ENCODE results near the gene LIPG.
"Not testable (repeated sequence)": the region's sequence is repeated elsewhere in the genome, so short reads cannot be mapped to it uniquely, and the experiment has no call there.

The LIPG gene

DNA sequence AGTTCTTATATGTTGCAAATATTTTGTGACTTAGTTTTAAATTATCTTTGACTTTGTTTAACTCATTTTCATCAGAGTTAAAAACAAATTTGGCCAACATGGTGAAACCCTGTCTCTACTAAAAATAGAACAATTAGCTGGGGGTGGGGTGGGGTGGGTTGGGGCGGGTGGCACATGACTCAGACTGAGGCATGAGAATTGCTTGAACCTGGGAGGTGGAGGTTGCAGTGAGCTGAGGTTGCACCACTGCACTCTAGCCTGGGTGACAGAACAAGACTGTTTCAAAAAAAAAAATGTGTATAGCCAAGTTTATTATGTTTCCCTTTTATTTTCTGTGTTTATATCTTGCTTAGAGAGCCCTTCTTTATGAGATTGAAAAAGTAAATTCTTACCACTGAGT, 14.2 kb upstream of the LIPG start:
- DNase-seq = no peak

- DNase-seq = no peak
Observed at GRCh38 chr18:49548229-49548636, 13.6 kb upstream of the LIPG start.

DNA sequence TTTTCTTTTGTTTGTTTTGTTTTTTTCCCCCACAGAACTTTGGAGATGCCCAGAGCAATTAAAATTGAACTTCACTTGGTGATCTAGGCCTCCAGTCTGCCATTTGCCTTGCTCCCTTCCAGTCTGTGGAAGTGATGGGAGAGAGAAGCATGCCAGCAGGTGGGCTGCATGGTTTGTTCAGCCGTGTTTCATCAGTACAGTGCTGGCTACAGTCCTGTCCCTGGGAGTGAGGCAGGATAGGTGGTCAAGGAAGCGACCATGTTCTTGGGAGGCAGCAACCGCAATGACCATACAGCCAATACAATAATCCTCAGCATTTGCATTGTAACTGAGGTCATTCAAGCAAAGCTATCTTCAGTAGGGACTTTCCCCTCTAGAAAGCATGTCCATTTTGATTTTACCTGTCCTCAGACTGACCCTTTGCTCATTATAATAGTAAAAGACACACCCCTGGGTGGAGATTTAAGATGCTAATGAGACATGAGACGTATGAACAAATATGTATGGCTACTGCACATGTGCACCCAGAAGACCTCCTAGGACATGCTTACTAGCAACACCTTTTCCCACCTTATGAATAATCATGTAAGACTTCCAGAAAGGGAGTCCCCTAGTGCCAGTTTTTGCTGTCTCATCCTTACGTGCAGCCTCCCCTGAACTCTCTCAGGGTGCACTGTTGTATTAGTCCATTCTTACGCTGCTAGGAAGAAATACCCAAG, 11.1 kb upstream of the LIPG start:
- DNase-seq = no peak

DNA sequence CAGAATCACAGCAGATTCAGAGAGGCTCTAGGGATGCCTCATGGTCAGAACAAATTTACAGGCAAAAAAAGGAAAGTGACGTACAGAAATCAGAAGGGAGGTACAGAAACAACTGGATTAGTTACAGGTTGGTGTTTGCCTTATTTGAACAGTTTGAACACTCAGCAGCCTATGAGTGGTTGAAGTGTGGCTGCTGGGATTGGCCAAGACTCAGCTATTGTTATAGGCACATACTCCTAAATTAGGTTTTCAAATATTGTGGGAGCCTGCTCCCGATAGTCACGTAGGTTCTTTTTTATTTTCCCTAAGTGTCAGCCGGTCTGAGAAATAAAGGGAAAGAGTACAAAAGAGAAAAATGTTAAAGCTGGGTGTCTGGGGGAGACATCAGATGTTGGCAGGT, 8.9 kb upstream of the LIPG start:
- DNase-seq = no peak

DNA sequence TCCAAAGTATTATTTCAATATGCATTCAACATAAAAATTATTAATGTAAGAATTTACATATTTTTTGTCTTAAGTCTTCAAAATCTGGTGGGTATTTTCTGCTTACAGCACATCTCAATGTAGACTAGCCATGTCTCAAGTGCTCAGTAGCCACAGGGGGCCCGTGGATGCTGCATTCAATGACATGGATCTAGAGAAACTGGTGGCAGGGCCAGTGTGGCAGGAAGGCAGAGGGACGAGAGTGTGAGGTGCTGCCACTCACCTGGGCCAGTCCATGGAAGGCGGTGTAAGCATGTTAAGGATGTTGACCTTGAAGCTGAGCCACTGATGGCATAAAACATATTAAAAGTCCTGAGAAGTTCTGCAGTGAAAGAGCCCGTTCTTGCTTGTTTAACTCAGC, 6.2 kb upstream of the LIPG start:
- no peak for DNase-seq

DNA sequence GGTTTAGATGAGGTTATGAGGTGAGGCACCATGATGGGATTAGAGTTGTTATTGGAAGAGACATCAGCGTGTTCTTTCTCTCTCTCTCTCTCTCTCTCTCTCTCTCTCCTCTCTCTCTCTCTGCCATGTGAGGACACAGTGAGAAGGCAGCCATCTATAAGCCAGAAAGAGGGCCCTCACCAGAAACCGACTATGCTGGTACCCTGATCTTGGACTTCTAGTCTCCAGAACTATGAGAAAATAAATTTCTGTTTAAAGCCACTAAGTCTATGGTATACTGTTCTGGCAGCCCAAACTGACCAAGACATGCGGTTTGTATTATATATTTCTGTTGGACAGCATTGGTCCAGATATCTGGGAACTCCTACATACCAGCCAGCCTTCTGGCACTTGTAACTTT, 3.5 kb upstream of the LIPG start:
- no peak for DNase-seq

- not testable (repeated sequence) for DNase-seq
Observed at GRCh38 chr18:49559326-49559931, 2.4 kb upstream of the LIPG start.

GRCh38 chr18:49560277-49560623, 1.6 kb upstream of the LIPG start:
- DNase-seq = no peak

- DNase-seq = no peak
Observed at GRCh38 chr18:49560624-49561288, 1.1 kb upstream of the LIPG start.

GRCh38 chr18:49562481-49563129, 748 bp downstream of the LIPG start:
- no peak for DNase-seq

DNA sequence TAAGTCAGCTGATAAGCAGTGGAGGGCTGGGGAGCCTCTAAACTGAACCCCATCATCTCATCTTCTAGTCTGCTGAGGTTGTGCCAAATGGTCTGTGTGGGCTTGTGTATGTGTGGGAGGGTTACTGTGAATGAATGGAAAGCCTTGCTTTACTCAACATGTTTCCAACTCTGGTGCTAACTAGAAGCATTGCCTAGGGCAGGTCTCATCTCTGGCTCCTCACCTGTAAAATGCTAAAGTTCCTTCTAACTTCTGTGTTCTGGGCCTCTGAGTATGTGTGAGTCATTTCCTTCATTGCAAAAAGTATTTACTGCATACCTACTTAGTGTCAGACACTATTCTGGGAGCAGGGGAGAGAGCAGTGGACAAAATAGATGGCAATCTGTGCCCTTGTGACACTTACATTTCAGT, 1.3 kb downstream of the LIPG start:
- DNase-seq = no peak

DNA sequence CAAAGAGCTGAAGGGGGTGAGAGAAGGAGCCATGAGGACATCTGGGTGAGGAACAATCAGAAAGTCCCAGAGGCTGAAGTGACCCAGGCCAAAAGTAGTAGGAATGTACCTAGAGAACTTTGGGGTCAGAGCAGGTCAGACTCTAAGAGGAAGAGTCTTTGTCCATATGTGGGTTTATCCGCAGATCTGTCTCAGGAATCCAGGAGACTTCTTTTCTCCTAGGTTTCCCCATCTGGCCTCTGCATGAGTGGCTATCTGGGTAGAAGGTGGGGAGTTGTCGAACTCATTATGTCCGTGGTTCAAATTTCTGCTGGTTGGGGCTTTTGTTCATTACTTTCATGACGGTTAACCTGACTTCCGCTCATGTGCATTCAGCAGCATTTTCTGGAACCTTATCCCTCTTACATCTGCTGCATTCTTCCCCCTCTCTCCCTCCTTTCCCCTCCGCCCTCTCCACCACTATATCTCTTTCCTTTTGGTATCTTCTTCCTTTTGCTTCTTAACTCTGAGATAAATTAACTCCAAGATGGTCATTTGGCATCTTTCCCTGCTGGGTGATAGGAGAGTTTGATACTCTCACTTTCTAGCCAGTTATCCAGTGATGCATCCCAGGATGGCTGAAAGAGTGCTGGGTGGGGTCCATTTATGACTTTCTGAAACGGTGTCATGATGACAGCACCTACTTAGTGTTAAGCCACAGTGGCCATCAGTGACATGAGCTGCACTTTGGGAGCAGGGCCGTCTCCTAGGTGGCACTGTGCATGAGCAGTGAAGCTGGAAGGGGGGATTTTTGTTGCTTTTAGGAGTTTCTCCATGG, 2.1 kb downstream of the LIPG start:
- no peak for DNase-seq

- DNase-seq = no peak
Observed at GRCh38 chr18:49564518-49564834, 2.6 kb downstream of the LIPG start.

DNA sequence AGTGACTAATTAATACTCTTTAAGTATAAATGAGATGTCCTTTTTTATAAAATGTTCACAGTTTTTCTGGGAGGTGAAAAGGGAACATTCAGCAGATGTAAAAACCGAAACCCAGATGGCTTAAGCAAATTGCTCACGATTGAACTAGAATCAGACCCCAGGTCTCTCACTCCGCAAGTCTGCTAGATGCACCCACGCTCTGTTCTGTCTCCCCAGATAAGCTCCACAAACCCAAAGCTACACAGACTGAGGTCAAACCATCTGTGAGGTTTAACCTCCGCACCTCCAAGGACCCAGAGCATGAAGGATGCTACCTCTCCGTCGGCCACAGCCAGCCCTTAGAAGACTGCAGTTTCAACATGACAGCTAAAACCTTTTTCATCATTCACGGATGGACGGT, 3.2 kb downstream of the LIPG start:
- DNase-seq = no peak

DNA sequence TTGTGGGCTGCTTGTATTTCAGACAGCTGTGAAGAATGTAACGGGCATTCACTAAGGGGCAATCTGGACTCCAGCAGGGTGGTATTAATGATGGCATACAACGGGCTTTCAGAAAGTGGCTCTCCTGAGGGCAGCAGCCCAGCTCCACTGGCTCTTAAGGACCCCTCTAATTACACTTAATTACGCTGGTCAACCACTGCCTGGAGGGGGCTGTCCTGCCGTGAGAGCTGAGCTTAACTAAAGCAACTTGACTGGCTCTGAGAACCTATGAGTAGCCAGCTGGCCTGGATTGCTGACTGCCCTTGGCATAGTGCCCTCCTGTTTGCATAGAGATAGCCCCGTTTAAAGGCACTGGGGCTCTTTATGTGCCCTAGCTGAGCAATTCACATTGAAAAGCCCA, 3.8 kb downstream of the LIPG start:
- no peak for DNase-seq

DNA sequence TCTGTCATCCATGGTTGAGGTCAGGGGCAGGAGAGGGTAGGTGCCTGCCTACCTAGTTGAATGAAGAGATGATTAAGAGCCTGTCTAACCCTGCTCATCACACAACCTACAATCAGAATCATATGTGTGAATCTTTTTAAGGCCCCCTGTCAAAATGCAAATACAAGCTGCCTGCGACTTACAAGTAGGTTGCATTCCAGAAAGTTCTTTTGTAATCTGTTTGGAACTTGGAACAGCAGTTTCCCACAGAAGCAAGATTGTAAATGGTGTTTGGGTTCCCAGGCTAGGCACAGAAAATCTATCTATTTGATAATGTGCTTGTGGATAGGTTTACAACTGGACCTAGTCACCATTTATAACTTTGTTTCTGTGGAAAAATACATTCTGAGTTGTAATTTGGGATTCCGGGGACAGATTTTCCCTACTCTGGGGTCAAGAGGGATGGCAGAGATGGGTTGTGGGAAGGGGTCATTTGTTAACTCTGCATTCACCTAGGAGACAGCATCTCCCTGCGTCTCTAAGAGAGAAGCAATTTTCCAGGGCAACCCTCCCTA, 4.4 kb downstream of the LIPG start:
- DNase-seq = no peak

DNA sequence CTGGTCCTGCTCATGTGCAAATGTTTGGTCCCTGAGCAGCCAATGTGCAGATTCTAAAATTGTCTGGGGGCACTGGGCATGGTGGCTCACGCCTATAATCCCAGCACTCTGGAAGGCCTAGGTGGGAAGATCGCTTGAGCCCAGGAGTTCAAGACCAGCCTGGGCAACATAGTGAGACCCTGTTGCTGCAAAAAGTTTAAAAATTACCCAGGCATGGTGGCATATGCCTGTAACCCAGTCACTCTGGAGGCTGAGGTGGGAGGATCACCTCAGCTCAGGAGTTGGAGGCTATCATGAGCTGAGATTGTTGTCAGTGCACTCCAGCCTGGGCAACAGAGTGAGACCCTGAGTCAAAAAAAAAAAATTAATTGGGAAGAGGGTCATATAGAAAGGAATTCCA, 5.1 kb downstream of the LIPG start:
- DNase-seq = no peak

- no peak for DNase-seq
Observed at GRCh38 chr18:49569724-49570123, 7.9 kb downstream of the LIPG start.

- DNase-seq = no peak
Observed at GRCh38 chr18:49570836-49571235, 9.0 kb downstream of the LIPG start.

DNA sequence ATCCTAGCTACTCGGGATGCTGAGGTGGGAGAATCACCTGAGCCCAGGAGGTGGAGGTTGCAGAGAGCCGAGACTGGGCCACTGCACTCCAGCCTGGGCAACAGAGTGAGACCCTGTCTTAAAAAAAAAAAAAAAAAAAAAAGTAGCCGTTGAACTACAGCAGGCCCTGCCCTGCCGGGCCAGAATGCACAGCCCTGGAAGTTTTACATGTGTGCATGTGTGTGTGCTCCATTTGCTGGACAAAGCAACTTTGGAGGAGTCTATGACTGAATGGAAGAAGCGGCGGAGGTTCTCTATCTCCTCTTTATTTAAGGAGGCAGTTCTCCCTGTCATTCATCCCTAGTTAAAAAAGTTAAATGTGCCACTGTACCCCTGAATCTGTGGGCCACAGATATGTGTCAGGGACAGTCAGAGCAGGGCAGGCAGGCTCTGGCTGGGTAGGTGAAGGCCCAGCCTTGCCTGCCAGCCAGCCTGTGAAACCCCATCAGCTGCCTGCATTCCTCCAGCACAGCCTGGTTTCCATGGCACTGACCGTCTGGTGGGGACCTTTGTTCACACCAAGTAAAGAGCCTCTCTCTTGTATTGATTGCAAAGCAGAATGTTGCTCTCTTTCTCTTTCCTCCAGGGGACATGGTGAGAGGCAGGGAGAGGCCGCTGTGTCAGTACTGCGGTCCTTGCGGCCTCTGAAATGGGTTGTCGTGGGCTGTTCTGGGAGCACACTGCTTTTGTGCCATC, 10.9 kb downstream of the LIPG start:
- DNase-seq = no peak

DNA sequence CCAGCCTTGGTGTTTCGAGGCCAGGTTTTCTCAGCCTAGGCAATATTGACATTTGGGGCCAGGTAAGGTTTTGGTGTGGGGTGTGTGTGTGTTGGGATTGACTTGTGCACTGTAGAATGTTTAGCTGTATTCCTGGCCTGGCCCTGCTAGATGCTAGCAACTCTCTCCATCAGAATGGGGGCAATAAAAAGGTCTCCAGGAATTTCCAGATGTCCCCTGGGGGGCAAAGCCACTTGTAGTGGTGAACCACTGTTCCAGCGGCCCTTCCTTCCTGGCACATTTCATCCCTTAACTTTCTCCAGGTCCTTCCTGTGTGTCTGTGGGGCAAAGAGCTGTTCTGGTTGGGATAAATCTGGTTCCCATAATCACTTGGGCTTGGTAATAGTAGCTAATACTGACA, 12.0 kb downstream of the LIPG start:
- no peak for DNase-seq

DNA sequence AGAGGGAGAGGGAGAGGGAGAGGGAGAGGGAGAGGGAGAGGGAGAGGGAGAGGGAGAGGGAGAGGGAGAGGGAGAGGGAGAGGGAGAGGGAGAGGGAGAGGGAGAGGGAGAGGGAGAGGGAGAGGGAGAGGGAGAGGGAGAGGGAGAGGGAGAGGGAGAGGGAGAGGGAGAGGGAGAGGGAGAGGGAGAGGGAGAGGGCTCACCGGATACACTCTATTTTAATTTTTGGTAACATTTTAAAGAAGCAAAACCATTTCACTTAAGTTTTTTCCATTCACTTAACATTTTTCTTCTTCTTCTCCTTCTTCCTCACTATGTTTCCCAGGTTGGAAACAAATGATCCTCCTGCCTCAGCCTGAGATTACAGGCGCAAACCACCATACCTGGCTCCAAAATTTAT, 17.2 kb downstream of the LIPG start:
- DNase-seq = not testable (repeated sequence)
